Astrocyte (in vitro differentiated cells and primary cell): ENCODE measurements around the gene RUNX1.

Experiments
- EZH2 ChIP-seq: IDR thresholded peaks from 2 replicates; pipeline ENCODE4 v1.6.1; 2012; ENCODE audit warnings: mild to moderate bottlenecking, low read length, inconsistent platforms; ENCODE audit not compliant: insufficient read depth
- TF ChIP-seq, protein P1 (sequence below): IDR thresholded peaks from 2 replicates; pipeline ENCODE4 v1.5.1; 2011; ENCODE audit warnings: low read depth, mild to moderate bottlenecking, inconsistent platforms, low read length, moderate library complexity; ENCODE audit not compliant: insufficient read depth

DNA sequence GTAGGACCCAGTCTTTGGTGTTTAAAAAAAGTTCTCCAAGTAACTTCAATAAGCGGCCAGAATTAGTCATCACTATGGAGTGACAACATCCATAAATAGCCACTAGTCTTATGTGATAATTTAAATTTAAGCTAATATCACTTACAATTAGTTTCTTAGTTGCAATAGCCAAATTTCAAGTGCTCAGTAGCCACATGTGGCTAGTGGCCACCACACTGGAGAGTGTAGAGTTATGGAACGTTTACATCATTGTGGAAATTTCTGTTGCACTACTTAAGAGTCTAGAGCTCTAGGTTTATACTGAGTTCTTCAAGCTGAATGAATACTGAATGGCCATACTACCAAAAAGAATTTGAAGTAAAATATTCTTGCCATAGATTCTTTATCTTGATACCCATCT, 121.1 kb downstream of the RUNX1 start:
- TF ChIP-seq EZH2: no peak
- TF ChIP-seq, protein P1, sequence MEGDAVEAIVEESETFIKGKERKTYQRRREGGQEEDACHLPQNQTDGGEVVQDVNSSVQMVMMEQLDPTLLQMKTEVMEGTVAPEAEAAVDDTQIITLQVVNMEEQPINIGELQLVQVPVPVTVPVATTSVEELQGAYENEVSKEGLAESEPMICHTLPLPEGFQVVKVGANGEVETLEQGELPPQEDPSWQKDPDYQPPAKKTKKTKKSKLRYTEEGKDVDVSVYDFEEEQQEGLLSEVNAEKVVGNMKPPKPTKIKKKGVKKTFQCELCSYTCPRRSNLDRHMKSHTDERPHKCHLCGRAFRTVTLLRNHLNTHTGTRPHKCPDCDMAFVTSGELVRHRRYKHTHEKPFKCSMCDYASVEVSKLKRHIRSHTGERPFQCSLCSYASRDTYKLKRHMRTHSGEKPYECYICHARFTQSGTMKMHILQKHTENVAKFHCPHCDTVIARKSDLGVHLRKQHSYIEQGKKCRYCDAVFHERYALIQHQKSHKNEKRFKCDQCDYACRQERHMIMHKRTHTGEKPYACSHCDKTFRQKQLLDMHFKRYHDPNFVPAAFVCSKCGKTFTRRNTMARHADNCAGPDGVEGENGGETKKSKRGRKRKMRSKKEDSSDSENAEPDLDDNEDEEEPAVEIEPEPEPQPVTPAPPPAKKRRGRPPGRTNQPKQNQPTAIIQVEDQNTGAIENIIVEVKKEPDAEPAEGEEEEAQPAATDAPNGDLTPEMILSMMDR: no peak
